Measurements from ENCODE around the gene UGGT2.

GRCh38 chr13:95833126-95833525 is 220.1 kb downstream of the UGGT2 start:
- no peak for TF ChIP-seq CTCF (IDR thresholded peaks at IDR 0.05; ENCODE audit: low read depth, low read length)
- no peak for TF ChIP-seq EZH2phosphoT487 (IDR thresholded peaks at IDR 0.05; ENCODE audit: low read depth)
